ENCODE results near the gene SLIT3.
A peak's percentile ranks its signal among the peaks of the same experiment; 100 is the strongest.

SLIT3 gene

DNA sequence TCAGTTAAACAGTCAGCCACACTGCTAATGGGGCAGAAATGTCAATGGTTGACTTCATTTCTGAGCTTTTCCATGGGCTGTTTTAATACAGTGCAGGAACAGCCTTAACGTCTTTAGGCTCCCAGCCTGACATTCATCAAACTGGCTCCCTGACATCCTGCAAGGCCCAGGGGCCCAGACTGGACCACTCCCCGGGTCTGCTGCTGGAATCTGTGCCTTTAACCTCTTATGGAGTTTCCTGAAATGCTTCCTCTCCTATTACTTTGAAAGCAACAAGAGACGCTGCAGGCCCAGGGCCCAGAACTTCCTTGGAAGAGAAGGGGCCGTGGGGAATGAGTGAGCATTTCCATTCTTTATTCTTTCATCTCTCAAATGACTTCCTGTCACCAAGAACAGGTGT lies 504.9 kb downstream of the SLIT3 start:
- no peak for DNase-seq (ENCODE audit: low spot score)

DNA sequence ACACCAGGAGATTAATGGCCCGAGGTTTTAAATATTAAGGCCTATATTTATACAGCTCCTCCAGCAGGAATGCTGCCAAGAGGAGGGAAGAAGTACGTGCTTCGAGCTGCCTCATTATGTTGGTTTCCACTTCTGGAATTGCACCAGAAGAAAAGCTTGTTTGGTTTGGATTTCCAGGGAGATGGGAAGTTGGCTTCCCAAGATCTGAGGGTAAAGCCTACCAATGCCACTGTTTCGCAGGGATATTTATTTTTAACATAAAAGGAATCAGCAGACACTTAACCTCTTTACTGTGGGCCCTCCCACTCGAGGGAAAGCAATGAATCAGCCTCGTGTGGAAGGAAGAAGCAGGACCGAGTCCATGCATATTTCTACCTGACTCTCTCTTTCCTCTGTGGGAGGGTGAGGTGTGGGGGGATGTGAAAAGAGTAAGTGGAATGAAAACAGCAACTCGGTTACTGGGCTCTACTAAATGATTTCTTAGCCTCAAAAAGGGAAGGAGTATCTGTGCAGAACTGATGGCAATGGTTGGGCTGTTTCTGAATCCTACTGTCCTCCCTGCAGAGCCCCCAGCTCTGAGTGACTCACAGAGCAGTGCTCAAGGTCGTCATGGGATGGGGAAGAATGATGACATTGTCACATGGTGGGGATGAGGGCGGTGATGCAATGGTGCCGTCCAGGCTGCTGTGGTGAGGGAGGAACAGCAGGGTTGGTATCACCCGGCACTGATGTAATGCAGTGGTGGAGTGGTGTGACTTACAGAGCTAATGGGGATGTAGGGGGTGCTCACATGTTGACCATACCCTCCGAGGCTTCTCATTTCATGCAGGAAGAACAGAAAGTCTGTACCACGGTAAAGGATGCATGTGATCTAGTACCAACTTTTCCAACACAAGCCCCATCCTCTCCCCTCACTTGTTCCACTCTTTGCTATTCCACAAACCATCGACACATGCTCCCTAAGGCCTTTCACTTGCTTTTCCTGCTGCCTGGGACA lies 506.8 kb downstream of the SLIT3 start:
- peak; percentile 80 for DNase-seq (ENCODE audit: low spot score)

DNA sequence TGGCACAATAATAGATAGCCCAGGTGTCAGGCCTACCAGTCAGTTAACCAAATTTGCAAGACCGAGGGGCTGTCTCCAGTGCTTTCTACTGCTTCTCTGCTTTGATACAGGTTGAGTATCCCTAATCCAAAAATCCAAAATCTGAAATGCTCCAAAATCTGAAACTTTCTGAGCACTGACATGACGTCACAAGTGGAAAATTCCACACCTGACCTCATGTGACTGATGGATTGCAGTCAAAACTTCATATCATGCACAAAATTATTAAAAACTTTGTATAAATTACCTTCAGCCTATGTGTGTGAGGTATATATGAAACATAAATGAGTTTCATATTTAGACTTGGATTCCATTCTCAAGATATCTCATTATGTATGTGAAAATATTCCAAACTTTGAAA lies 508.3 kb downstream of the SLIT3 start:
- no peak for DNase-seq (ENCODE audit: low spot score)

DNA sequence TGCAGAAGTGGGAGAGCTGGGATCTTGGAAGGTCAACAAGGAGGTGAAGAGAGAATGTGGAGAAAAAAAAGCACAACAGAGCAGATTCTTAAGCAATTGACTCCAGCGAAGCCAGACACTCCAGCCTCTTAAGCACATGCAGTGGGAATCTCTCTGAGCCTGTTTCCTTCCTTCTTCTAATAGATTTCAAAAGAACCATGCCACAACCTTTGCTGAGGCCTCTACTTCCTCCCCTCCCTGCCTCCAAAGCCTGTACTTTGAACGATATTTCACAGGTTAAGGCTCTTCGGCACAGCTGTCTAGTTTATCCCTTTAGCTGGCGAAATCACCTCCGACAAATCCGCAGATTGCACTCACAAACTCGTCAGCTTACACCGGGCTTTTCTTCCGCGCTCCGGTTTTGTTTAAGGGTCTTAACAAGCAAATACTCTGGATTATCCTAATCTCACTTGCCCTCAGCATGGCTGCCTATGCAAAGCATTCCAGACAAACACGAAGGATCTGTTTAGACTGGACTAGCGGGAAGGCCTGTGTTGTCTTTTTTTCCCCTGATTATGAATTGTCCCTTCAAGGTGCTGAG lies 510.2 kb downstream of the SLIT3 start:
- no peak for DNase-seq (ENCODE audit: low spot score)

DNA sequence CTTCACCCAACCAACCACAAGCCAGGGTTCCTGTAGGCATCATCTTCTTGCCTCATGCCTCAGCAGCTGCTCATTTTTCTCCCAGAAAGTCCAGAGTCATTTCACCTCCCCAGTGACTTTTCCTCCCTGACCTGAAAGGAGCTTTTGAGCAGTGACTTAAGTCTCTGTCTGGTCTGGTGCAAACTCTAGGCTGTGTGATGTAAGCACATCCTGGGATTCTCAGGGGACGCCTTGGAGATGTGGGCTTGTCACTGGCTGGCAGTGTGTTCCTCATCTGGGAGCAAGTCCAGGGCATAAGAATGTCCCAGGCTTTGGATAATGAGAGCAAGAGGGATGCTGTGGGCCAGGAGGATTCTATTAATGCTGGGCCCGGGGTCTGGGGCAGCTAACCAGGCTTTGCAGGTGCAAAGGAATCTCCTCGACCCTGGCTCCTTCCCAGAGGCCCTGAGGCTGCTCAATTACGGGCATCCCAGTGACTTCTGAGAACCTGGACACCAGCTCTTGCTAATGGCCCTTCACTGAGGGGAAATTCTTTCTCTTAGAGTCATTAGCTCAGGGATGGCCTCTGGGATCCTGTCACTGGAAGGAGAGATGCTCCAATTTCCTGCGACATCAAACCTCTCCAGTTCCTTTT lies 510.8 kb downstream of the SLIT3 start:
- no peak for DNase-seq (ENCODE audit: low spot score)

DNA sequence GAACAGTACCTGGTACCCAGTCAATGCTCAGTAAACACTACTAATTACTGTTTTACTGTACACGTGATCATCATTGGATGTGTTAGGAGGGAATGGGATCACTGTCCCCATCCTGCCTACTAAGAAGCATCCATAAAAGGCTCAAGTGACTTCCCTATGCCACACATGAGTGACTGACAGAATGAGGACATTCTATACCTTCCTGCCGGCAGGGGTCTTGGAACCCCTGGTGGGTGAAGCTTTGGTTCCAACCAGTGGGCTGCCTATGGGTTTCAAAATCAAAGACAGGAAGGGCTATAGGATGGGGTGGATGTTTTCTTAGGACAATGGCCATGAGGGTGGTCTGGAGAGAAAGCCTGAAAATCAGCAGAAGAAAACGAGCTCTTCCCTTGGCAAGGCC lies 512.2 kb downstream of the SLIT3 start:
- DNase-seq (ENCODE audit: low spot score): no peak

DNA sequence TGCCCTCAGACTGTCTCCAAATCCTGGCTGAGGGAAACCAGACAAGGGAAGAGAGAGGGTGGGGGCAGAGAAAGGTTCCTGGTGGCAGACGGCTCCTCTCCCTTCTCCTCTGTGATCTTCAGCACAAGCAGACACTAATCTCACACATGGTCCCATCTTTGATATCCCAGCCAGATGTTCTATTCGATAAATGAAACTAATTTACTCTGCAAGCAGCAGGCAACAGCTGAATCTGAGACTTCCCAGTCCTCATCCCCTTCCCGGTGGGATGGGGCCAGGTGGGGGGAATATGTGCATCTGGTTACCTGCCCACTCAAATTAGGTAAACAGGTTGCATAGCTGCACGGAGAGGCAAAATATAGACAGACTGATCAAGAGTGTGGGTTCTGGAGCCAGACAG lies 512.8 kb downstream of the SLIT3 start:
- DNase-seq (ENCODE audit: low spot score): no peak

DNA sequence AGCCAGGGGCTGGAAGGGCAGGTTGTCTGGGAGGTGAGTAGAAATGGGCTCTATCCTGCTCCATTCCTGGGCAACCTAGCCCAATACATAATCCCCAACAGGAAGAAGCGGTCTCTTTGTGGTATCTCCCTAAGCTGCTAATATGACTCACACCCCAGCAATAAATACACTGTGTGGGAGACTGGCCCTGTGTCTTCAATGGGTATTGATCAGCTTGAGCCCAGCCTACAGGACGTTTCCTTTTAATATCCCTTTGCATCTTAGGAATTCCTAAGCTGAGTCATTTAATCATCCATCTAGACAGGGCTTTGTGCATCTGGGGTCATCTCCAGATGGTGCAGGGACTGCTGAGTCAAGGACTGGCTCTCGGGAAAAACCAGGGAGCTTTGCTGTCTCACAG lies 514.8 kb downstream of the SLIT3 start:
- DNase-seq (ENCODE audit: low spot score): no peak

DNA sequence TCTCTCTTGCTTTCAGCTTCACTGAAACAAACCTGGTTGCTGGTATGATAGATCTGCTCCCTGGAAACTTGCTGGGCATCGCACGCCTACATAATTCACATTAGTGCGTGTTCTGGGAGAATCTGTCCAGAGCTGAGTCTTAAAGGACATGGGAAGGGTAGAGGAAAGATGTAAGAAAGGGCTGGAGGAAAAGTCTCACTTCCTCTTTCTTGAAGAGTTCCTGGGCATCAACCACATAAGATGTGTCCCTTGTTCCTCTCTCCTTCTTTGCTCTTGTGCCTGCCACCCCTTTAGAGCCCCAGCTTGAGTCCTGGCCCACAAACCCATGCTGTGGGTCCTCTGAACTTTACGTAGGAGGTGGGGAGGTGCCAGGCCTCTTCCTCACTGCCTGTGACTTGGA lies 516.5 kb downstream of the SLIT3 start:
- no peak for DNase-seq (ENCODE audit: low spot score)

DNA sequence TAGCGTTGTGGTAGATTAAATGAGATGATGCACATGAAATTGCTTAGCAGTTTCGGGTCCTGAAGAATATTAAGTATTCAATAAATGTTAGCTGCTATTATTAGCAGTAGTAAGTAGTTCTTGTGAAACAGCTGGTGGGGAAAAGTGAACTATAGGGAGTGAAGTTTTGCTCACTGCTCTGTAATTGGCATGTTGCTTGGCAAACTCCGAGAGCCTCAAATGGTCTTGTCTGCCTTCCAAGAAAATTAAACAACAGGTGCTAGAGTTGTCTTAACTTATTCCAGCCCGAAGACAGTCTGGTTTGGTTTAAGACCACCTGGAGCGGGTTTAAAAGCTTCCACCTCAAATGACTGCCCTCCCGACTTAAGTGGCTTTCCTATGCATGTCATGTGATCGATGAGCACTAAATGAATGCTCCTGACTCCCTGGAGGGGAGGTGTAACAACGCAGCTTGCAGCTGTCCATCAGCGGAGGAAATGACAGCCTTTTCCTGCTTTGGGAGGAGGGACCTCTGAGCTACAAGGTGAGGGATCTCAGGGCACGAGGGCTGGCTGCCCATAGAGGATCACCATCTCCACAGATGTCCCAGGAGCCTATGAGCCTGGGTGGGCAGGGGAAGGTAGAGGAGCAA lies 518.9 kb downstream of the SLIT3 start:
- DNase-seq (ENCODE audit: low spot score): no peak

DNA sequence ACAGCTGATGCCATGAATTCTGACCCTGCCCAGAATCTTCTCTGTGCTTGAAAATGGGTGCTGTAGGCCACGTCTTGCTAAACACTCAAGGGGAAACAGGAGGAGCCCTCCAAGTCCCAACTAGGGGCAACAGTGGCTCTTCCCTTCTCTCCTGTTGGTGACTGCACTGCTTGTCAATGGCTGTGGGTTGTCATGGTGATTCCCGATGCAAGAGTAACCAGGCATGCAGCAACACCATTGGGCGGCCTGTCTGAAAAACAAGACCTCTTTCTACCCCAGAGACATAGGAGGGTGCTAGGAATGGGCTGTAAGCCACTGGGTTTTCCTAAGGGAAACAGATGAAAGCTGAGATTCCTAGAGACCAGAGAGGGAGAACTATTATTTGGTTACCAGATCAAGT lies 520.1 kb downstream of the SLIT3 start:
- DNase-seq (ENCODE audit: low spot score): no peak

DNA sequence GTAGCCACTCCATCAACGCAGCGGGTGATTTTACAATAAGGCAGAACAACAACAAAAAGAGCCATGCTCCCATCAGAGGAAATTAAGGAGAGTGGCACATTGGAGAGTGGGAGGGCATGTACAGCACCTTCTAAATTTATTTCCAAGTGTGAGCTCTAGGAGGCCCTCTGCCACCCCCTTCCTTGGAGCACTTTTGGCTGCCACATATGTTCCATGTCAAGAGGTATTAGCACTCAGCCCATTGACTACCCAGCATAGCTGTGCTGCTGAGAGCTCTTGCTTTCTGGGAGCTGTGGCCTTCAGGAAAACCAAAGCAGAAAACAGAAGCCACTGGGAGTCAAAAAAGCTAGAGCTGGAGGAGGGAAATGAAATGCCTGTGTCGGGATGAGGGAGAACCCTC lies 521.6 kb downstream of the SLIT3 start:
- no peak for DNase-seq (ENCODE audit: low spot score)

DNA sequence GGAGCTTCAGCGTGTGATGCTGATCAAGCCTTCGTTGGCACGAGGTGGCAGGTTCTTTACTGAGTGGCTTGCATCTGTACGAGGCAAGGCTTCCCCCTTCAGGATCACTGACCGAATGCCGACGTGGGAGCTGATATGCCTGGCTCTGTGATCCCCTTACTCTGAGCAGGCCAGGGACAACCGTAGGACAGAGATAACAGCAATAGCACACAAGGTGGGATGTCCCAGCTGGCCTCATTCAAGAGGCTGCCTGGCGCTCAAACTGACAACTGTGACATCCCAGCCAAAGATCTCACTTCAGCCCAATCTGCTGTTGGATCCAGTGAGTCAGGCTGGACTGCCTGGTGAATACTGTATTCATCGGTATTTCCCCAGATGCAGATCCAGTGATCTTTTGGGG lies 522.4 kb downstream of the SLIT3 start:
- no peak for DNase-seq (ENCODE audit: low spot score)

DNA sequence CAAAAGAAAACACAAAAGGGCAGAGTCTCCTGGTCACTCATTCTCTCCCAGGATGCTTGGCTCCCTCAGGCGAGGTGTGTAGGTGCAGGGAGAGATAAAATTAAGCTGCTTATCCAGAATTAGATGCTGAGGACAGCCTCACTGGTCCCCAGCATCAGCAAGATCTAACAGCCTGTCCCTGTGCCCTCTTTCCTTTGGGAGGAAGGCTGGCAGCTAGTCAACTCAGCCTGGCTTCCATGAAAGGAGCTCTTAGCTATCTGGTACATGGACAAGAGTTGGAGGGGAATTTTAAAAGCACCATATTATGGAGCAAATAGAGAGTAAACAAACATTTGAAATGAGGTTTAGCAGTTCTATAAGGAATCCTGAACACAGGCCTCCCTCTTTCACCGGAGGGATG lies 523.3 kb downstream of the SLIT3 start:
- no peak for DNase-seq (ENCODE audit: low spot score)

DNA sequence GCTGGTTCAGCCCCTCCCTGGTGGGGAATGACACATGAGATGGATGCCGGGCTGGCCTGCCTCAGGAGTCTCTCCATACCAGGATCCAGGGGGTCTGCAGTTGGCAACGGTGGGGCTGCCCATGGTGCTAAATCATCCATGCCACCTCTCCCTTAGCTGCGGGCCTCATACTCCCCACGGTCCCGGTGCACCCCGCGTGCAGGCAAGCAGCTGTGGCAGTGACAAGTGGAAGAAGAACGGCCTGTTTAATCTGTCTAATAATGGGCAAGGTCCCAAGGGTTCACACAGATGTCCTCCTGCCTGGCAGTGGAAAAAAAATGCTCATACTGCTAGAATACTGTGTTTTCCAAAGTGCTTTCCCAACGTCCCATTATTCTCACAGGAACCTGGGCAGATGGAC lies 524.9 kb downstream of the SLIT3 start:
- no peak for DNase-seq (ENCODE audit: low spot score)

DNA sequence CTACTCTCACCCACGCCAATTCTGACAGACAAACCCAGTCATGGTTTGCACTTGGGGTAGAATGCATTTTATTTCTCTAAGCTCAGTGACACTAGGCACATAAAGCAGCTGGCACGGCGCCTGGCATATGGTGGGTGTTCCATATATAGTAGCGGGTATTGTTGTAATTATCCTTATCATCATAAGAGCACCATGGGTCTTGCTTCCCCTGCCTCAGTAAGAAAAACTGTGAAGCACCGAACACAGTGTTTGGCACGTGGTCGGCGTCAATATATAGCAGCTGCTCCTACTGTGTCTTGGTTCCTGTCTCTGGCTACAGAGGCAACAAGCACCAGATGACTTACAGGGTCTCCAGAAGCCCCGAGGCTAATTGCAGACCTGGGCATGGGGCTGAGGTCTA lies 527.7 kb downstream of the SLIT3 start:
- no peak for DNase-seq (ENCODE audit: low spot score)

DNA sequence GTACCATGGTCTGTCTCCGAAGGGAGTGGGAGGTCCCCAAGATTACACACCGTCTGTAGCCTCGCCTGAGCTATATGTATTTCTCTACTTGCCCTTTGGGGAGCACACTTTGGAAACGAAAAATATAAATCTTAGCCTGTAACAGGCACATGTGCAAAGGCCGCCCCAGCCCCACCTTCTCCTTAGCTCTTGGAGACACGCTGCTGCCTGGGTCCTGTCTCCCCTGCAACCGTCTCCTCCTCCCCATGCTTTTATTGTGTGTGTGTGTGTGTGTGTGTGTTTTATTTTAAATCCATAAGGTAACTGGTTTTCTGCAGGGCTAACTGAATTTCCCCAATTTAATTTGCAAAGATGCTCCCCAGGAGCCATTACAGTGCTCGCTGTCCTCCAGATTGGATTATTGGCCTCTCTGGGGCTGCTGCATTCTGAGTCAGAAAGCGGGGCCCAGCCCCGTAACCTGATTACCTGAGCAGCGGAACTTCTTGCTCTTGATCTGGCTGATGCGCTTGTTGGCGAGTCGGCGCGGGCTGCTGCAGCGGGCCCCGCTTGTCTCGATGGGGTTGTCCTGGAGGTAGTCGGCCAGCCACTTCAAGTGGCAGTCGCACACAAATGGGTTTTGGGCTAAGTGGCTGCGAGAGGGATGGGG lies 528.5 kb downstream of the SLIT3 start:
- DNase-seq (ENCODE audit: low spot score): no peak

DNA sequence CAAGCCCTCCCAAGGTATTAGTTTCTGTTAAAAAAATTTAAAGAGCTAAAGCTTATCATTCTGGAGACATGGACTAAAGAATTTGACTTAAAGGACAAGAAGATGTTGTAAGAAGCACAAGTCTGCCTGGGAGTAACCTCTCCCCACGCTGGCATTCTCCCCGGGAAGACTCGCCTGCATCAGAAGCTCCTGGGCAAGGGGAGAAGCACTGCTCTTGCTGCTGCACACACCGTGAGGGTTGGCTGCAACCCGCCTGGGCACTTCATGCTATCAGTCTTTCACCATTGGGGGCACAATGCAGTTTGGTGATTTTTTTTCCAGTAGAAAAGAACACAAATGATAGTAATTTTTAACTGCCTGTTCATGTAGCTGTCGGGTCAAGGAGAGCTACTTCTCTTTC lies 529.3 kb downstream of the SLIT3 start:
- DNase-seq (ENCODE audit: low spot score): no peak

DNA sequence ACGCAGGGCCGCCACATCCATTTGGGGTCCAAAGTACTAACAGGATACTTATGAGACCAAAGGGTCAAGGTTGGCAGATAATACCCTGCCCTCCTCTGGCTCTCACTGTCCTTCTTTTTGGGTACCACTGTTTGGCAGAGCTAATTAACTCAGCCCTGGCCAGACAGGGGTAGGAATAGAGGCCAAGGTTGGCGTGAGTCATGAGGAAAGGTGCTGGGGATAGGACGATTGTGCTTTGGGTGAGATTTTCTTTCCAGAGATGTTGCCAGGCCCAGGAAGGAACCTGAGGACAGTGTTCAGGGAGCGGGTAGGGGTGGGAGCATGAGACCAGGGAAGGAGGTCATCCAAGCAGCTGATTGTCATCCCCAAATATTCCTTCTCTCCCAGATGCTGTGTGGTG lies 529.9 kb downstream of the SLIT3 start:
- DNase-seq (ENCODE audit: low spot score): no peak

DNA sequence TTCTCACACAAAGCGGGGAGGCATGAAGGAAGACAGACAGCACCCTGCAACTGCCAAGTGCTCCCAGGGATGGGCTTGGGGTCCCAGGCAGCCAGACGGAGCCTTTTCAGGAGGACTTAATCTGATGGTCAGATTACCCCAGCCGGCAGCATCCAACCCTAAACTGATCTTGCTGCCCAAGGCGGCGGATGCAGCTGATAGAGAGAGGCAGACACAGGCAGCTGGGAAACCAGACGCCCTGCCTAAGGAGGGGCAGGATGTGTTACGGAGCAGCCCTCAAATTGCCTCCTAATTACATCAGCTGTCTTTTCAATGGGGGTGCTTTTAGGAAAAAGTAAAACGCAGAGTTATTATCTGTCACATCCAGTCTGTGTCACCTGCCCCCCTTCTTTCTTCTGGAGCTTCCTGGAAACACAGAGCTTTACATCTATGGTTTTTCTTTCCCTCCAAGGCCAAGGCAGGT lies 530.9 kb downstream of the SLIT3 start:
- no peak for DNase-seq (ENCODE audit: low spot score)

DNA sequence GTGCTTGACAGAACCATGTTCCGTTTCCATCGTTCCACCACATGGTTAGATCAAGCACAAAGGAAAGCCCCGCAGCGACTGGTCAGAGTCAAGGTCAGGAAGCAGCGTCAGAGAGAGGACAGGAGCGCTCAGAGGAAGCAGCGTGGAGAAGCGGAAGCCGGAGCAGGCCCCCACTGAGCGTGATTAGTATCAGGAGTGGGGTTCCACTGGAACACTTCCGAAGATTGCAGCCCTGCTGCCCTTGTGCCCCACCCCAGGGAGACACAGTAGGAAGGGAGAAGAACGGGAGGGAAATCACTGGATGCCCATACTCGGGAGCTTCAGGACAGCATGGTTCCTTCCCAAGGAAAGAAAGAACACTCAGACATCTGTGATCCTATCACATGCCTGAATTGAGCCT lies 532.8 kb downstream of the SLIT3 start:
- no peak for DNase-seq (ENCODE audit: low spot score)

DNA sequence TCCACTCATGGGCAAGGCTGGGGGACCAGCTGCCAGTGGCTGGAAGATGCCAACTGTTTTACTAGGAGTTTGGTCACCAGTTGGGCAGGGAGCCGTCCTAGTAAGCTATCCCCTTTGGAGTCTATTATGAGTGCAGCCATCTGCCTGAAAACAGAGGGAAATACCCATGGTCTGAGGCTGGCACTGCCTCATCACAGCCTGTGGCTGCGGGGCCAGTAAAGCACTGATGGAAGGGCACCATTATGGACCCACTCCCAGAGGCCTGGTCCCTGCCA lies 534.6 kb downstream of the SLIT3 start:
- peak; percentile 81 for DNase-seq (ENCODE audit: low spot score)
